RWPE2 (cell line): ENCODE results near the gene FSD1L.

Experiments
- ATAC-seq: fragments of 200-7000 bp; cut with Tn5 transposase; 3 replicates; pipeline ENCODE4 v1.9.1; 2021; ENCODE audit warnings: low read depth
- DNase-seq: peaks from one replicate; pipeline ENCODE4 v3.0.0-alpha.2; 2020; ENCODE audit warnings: low spot score
- H3K27ac ChIP-seq: fragments of 450-650 bp; 2 replicates; pipeline ENCODE4 v1.5.1; 2017; ENCODE audit warnings: mild to moderate bottlenecking; ENCODE audit not compliant: poor library complexity, severe bottlenecking
- H3K27me3 ChIP-seq: fragments of 250-450 bp; sonication (Bioruptor Pico); 2 replicates; pipeline ENCODE4 v1.5.1; 2021; ENCODE audit warnings: mild to moderate bottlenecking, moderate library complexity; ENCODE audit not compliant: insufficient read depth, poor library complexity, severe bottlenecking
- H3K36me3 ChIP-seq: fragments of 250-450 bp; sonication (Bioruptor Pico); 2 replicates; pipeline ENCODE4 v1.5.1; 2020; ENCODE audit warnings: low read depth, mild to moderate bottlenecking, moderate library complexity
- H3K4me1 ChIP-seq: fragments of 250-450 bp; sonication (Bioruptor Pico); 2 replicates; pipeline ENCODE4 v1.5.1; 2021; ENCODE audit warnings: mild to moderate bottlenecking, moderate library complexity; ENCODE audit not compliant: insufficient read depth, poor library complexity, severe bottlenecking
- H3K4me3 ChIP-seq: fragments of 250-450 bp; sonication (Bioruptor Pico); 2 replicates; pipeline ENCODE4 v1.5.1; 2021; ENCODE audit warnings: mild to moderate bottlenecking, moderate library complexity; ENCODE audit not compliant: severe bottlenecking
- H3K9me3 ChIP-seq: fragments of 250-450 bp; sonication (Bioruptor Pico); 2 replicates; pipeline ENCODE4 v1.5.1; 2021; ENCODE audit warnings: mild to moderate bottlenecking, moderate library complexity; ENCODE audit not compliant: severe bottlenecking
- TF ChIP-seq, protein P1 (sequence below): fragments of 450-650 bp; IDR thresholded peaks from one replicate; pipeline ENCODE4 v1.5.1; 2017; ENCODE audit warnings: mild to moderate bottlenecking, moderate library complexity; ENCODE audit not compliant: poor library complexity, severe bottlenecking

The FSD1L gene

DNA sequence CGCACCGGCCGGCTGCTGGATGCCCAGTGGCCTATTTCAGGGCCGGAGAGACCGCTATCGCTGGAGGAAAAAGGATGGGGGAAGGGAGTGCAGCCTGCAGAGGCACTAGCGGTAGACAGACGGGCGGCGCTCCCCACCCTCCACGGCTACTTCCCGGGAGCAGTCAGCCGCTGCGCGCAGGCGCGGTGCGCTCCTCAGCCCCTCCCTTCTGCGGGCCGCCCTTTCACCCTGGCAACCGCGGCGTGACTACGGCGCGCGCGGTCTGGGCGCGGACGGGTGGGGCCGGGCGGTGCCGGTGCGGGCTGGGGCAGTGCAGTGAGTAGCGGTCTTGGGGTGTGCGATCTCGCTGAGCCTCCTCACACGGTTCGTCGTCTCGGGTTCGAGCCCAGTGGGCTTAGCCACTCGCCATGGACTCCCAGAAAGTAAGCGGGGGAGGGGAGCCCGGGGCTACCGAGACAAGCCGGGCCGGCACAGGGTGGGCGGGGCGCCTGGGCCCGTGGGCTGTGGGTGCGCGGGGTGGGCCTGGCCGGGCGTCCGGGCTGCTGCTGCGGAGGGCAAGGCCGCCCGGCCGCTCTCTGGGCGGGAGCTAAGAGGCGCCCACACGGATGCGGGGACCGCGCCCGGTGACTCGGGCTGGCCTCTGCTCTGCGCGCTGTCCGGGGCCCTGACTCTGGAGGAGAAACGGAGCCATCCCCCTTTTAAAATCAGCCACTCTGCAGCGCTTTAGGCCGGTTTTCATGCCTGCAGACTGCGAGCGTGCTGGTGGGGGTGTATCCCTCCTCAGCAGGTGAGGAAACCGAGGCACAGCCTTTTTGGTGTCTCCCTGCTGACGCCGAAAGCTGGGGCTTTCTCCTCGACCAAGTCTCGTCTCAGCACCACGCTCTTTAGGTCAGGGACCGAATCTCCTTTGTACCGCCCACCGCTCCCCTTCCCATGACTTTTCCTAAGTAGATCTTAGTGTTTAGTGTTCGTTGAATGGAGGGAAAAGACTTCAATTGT, at the start of gene FSD1L:
Gene FSD1L, plus strand, starts transcription at position 221 of the 999 bp plus-strand sequence. Its CDS starts 187 bp downstream, at position 408.
- Histone ChIP-seq H3K36me3 (no peaks in the 10 kb centered on the region), H3K9me3 (no peaks in the 10 kb centered on the region), H3K4me1 (peaks cover 7% of the 10 kb centered on the region), H3K27me3 (no peaks in the 10 kb centered on the region), H3K4me3 (peak within 1 kb of the TSS; percentile 72), H3K27ac (peak within 1 kb of the TSS; percentile 48)
- TF ChIP-seq, protein P1, sequence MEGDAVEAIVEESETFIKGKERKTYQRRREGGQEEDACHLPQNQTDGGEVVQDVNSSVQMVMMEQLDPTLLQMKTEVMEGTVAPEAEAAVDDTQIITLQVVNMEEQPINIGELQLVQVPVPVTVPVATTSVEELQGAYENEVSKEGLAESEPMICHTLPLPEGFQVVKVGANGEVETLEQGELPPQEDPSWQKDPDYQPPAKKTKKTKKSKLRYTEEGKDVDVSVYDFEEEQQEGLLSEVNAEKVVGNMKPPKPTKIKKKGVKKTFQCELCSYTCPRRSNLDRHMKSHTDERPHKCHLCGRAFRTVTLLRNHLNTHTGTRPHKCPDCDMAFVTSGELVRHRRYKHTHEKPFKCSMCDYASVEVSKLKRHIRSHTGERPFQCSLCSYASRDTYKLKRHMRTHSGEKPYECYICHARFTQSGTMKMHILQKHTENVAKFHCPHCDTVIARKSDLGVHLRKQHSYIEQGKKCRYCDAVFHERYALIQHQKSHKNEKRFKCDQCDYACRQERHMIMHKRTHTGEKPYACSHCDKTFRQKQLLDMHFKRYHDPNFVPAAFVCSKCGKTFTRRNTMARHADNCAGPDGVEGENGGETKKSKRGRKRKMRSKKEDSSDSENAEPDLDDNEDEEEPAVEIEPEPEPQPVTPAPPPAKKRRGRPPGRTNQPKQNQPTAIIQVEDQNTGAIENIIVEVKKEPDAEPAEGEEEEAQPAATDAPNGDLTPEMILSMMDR = peak; percentile 59
- ATAC-seq (peak; percentile 86), DNase-seq (peak; percentile 93)

DNA sequence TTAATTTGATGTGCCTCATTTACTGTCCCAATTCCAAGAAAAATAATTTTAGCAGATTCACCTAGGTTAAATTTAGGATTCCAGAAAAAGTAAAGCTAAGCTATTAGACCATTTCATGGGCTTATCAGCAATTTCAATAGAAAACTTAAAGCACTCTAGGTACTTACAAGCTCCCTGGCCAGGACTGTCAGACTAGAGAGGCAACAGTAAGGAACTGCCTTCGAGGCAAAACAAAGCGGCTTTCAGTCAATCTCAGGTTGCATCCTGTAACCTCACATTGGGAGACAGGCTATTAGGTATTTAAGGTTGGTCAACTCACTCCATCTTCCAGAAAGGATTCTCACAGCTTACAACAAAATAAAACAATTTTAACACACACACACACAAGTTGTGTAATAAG, 48.7 kb upstream of the FSD1L start:
- no peaks in the 10 kb centered on the region for H3K4me1 ChIP-seq
- no peak for ATAC-seq

DNA sequence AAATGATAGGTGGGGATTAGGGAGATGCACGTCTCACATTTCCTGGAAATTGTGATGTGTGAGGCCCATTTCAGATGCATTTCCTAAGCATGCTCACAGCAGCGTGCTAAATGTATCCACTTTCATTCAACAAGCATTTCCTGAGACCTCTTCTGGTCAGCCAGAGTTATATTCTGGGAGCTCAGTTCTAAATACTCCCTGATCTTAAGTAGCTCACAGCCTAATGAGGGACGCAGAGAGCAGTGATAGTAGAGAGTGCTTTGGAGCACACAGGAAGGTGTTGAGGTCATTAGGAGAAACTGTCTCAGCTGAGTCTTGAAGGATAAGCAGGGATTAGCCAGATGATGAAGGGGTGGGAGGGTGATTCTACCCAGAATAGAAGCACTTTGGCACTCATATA, 46.2 kb upstream of the FSD1L start:
- Histone ChIP-seq H3K27ac (no peak overlapping the region), H3K4me1 (no peaks in the 10 kb centered on the region), H3K27me3 (no peaks in the 10 kb centered on the region), H3K36me3 (no peaks in the 10 kb centered on the region), H3K9me3 (no peaks in the 10 kb centered on the region), H3K4me3 (no peak overlapping the region)
- TF ChIP-seq, protein P1 = no peak
- ATAC-seq (peak; percentile 44; the same call in 1 of the 3 replicates), DNase-seq (no peak)

More for the DNA sequence above, 48.7 kb upstream of the FSD1L start:
- no peaks in the 10 kb centered on the region for H3K9me3 ChIP-seq
- H3K27me3 ChIP-seq = no peaks in the 10 kb centered on the region
- H3K27ac ChIP-seq = no peak overlapping the region
- H3K36me3 ChIP-seq = no peaks in the 10 kb centered on the region
- no peak overlapping the region for H3K4me3 ChIP-seq
- TF ChIP-seq, protein P1 = no peak
- no peak for DNase-seq

DNA sequence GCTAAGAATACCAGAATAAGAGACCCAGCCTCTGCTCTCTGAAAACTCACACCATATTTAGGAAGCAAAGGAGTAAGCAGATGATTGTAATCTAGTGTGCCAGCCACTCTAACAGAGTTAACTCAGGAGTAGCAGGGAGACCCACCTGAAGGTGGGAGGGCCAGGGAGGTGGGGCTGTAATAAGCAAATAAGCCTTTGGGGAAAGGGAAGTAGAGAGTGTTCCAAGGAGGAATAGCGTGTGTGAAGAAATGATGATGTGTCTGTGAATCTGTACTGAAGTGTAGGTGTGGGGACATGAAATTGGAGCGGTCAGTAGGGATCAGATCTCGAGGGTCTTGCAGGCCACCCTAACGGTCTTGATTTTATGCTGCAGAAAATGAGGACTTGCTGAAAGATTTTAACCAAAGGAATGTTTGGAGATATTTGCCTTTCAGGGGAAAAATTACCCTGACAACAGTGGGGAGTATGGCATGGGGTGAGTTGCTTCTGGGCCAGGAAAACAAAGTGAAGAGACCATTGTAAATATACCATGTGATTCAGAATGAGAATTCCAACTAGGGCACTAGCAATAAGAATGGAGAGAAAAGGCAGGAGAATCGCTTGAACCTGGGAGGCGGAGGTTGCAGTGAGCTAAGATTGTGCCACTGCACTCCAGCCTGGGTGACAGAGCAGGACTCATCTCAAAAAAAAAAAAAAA, 44.1 kb upstream of the FSD1L start:
- Histone ChIP-seq H3K4me1 (no peaks in the 10 kb centered on the region), H3K9me3 (no peaks in the 10 kb centered on the region), H3K4me3 (no peak overlapping the region), H3K27me3 (no peaks in the 10 kb centered on the region), H3K36me3 (no peaks in the 10 kb centered on the region), H3K27ac (no peak overlapping the region)
- TF ChIP-seq, protein P1 = no peak
- ATAC-seq = no peak
- DNase-seq = no peak
